ENCODE data around the gene SOWAHA. TPM values are rescaled to one million over a fixed set of nuclear protein-coding genes. Genes with fewer than 3 reads are reported as not detected.
"Not testable (repeated sequence)": the region's sequence is repeated elsewhere in the genome, so short reads cannot be mapped to it uniquely, and the experiment has no call there.

The SOWAHA gene
- polyA plus RNA-seq, 2 of the 4 experiments (the other 2 are of a cell fraction) = 0.06 to 0.10 TPM

- H3K4me1 ChIP-seq = no peaks in the 10 kb centered on the region
- DNase-seq (ENCODE audit: low read depth in 1 of 2, low spot score in 1 of 2) (no peak), ATAC-seq (no peak), FAIRE-seq (no peak)
- WGBS (ENCODE audit: missing lambda C conversion rate) = 89% methylated on average over 2 of the region's 2 CpGs
- no peak for TF ChIP-seq ELK1 (IDR thresholded peaks at IDR 0.05; ENCODE audit: low read depth, low read length)
- no peak for TF ChIP-seq EHF (CRISPR knock-in tag; IDR thresholded peaks at IDR 0.05)
- TF ChIP-seq PHF8 (IDR thresholded peaks at IDR 0.05; ENCODE audit: borderline replicate concordance, low read depth) = no peak
- TF ChIP-seq SREBF2 (IDR thresholded peaks at IDR 0.05) = no peak
- no peak for TF ChIP-seq CBX8 (IDR thresholded peaks at IDR 0.05)
- TF ChIP-seq FOSL2 (IDR thresholded peaks at IDR 0.05) = no peak
- no peak for TF ChIP-seq FOSL2 (CRISPR knock-in tag; IDR thresholded peaks at IDR 0.05)
- TF ChIP-seq EP300 (IDR thresholded peaks at IDR 0.05) = no peak
- no peak for TF ChIP-seq POLR2A (IDR thresholded peaks at IDR 0.05; ENCODE audit: low read length)
- no peak for TF ChIP-seq BHLHE40 (IDR thresholded peaks at IDR 0.05; ENCODE audit: low read depth, low read length)
- no peak for TF ChIP-seq SMC3 (IDR thresholded peaks at IDR 0.05)
- no peak for TF ChIP-seq MAZ (IDR thresholded peaks at IDR 0.05; ENCODE audit: borderline replicate concordance, low read depth, low read length)
- no peak for TF ChIP-seq JUNB (IDR thresholded peaks at IDR 0.05)
- no peak for TF ChIP-seq FOSB (CRISPR knock-in tag; IDR thresholded peaks at IDR 0.05)
- no peak for TF ChIP-seq MAFK (IDR thresholded peaks at IDR 0.05; ENCODE audit: partially characterized antibody)
- no peak for TF ChIP-seq KDM1A (IDR thresholded peaks at IDR 0.05; ENCODE audit: low read depth)
- no peak overlapping the region for H3K4me3 ChIP-seq
- no peak overlapping the region for H3K27ac ChIP-seq
- POLR2A ChIA-PET = no interaction called here
- H3K4me2 ChIP-seq = no peak overlapping the region
- H3K9me3 ChIP-seq = no peaks in the 10 kb centered on the region
- CTCF ChIA-PET = interaction anchor here (0.6 to 2.4 kb wide), 7 partner anchors 12 to 413 kb away, joined by 3 to 8 read pairs (median 3); no protein-coding TSS in a partner anchor
These were observed 13.7 kb upstream of the SOWAHA start for GRCh38 chr5:132799392-132799791.

DNA sequence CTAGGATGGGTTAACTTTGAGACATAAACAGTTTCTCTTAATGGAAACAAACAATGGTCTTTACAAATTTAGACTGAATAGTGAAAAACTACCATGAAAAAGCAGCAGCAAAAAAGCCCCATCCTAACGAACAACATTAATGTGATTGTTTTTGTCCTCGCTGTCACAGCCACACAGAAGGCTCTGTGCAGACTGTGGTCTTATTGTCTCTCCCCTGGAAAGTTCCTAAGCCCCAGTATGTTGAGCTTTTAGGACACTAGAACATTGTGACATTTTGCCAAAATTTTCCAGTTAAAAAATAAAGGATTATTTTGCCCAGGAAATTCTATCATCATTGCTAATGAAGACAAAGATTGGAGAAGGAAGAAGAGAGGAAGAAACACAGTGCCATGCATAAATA is 12.6 kb upstream of the SOWAHA start:
- H3K4me1 ChIP-seq = no peaks in the 10 kb centered on the region
- CTCF ChIA-PET = interaction anchor here (0.7 to 4.2 kb wide), 4 partner anchors 20 to 141 kb away, joined by 3 to 27 read pairs (median 6); no protein-coding TSS in a partner anchor
- H3K4me3 ChIP-seq = no peak overlapping the region
- WGBS (ENCODE audit: missing lambda C conversion rate) = 45% methylated on average over 2 of the region's 2 CpGs
- no peak overlapping the region for H3K27ac ChIP-seq
- TF ChIP-seq JUNB (IDR thresholded peaks at IDR 0.05) (no peak), MYC (IDR thresholded peaks at IDR 0.05; ENCODE audit: borderline replicate concordance, low read length) (no peak), RNF2 (IDR thresholded peaks at IDR 0.05; ENCODE audit: borderline replicate concordance, low read depth) (no peak), MAZ (IDR thresholded peaks at IDR 0.05; ENCODE audit: borderline replicate concordance, low read depth, low read length) (no peak), ELK1 (IDR thresholded peaks at IDR 0.05; ENCODE audit: low read depth, low read length) (no peak), USF2 (IDR thresholded peaks at IDR 0.05) (no peak)
- no peak for ATAC-seq
- FAIRE-seq = no peak
- no peak for DNase-seq (ENCODE audit: low read depth in 1 of 2, low spot score in 1 of 2)
- H3K4me2 ChIP-seq = no peak overlapping the region
- H3K9me3 ChIP-seq = no peaks in the 10 kb centered on the region
- POLR2A ChIA-PET = no interaction called here

DNA sequence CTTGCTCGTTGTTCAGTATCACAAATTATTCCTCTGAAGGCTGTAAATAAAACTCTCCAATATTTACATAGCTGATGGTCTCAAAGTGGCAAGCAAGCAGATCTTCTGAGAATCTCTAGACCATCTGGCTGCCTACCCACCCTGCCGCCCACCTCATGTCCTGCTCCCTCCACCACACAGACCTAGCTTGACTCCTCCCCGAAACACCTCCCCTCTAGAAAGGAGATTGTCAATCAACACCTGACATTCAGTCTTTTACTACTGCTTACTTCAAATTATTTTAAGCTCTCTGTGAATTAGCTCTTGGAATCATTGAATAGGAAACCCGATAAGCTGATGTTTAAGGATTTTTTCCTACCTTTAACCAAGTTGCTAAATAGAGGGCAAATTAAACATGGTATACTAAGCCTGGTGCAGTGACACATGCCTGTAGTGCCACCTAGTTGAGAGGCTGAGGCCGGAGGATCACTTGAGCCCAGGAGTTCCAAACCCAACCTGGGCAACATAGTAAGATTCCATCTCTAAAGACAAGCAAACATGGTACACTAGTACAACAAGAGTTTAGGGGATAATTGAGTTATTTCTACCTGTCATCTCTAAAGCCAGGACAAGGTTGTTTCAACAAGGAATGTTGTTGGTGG is 10.9 kb upstream of the SOWAHA start:
- no peak for FAIRE-seq
- peaks cover 3% of the 10 kb centered on the region; the same call in 1 of the 3 replicates for H3K4me1 ChIP-seq
- no peak for DNase-seq (ENCODE audit: low read depth in 1 of 2, low spot score in 1 of 2)
- no peak overlapping the region for H3K4me3 ChIP-seq
- no peak overlapping the region for H3K27ac ChIP-seq
- peak in 1 of 2 experiments; percentile 40; a peak in 1 of 6 replicates for ATAC-seq
- TF ChIP-seq JUN (IDR thresholded peaks at IDR 0.05) (no peak), HOXA7 (CRISPR knock-in tag; IDR thresholded peaks at IDR 0.05) (no peak), RAD21 (conservative IDR thresholded peaks at IDR 0.05 in 1 of 2, IDR thresholded peaks at IDR 0.05 in 1 of 2) (peak in 1 of 2 experiments; percentile 26; a peak in 2 of 5 replicates)
- CTCF ChIA-PET = interaction anchor here (0.7 to 4.2 kb wide), 13 partner anchors 9 to 416 kb away, joined by 3 to 27 read pairs (median 3); no protein-coding TSS in a partner anchor
- H3K9me3 ChIP-seq = no peaks in the 10 kb centered on the region
- 42% methylated on average over 5 of the region's 5 CpGs for WGBS (ENCODE audit: missing lambda C conversion rate)
- no peak overlapping the region for H3K4me2 ChIP-seq
- POLR2A ChIA-PET = no interaction called here

- H3K4me2 ChIP-seq; H3K4me3 ChIP-seq; H3K4me1 ChIP-seq; H3K9me3 ChIP-seq; FAIRE-seq; POLR2A ChIA-PET; H3K27ac ChIP-seq; ATAC-seq; DNase-seq (ENCODE audit: low read depth in 1 of 2, low spot score in 1 of 2): not testable (repeated sequence)
- WGBS (ENCODE audit: missing lambda C conversion rate) = 30% methylated on average over 5 of the region's 5 CpGs
- CTCF ChIA-PET = interaction anchor here (1.2 to 4.2 kb wide), 6 partner anchors 9 to 416 kb away, joined by 3 to 27 read pairs (median 7); no protein-coding TSS in a partner anchor
These were observed 10.4 kb upstream of the SOWAHA start for GRCh38 chr5:132802685-132803066.

DNA sequence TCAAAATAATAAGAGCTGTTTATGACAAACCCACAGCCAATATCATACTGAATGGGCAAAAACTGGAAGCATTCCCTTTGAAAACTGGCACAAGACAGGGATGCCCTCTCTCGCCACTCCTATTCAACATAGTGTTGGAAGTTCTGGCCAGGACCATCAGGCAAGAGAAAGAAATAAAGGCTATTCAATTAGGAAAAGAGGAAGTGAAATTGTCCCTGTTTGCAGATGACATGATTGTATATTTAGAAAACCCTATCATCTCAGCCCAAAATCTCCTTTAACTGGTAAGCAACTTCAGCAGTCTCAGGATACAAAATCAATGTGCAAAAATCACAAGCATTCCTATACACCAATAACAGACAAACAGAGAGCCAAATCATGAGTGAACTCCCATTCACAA is 8.9 kb upstream of the SOWAHA start:
- DNase-seq (ENCODE audit: low read depth in 1 of 2, low spot score in 1 of 2); H3K4me3 ChIP-seq; H3K27ac ChIP-seq; POLR2A ChIA-PET; H3K4me1 ChIP-seq; H3K4me2 ChIP-seq; H3K9me3 ChIP-seq; FAIRE-seq; ATAC-seq: not testable (repeated sequence)
- CTCF ChIA-PET = interaction anchor here (1.1 to 4.2 kb wide), 3 partner anchors 16 to 418 kb away, joined by 3 to 27 read pairs (median 3); no protein-coding TSS in a partner anchor
- 89% methylated on average over 1 of the region's 1 CpG for WGBS (ENCODE audit: missing lambda C conversion rate)

GRCh38 chr5:132805872-132806271 is 7.2 kb upstream of the SOWAHA start:
- H3K27ac ChIP-seq; POLR2A ChIA-PET; H3K4me3 ChIP-seq; FAIRE-seq; ATAC-seq; H3K9me3 ChIP-seq; H3K4me2 ChIP-seq; H3K4me1 ChIP-seq; DNase-seq (ENCODE audit: low read depth in 1 of 2, low spot score in 1 of 2): not testable (repeated sequence)
- CTCF ChIA-PET = interaction anchor here (0.6 to 6.3 kb wide), 2 partner anchors 14 to 18 kb away, joined by 3 to 87 read pairs; no protein-coding TSS in a partner anchor
- 44% methylated on average over 6 of the region's 6 CpGs for WGBS (ENCODE audit: missing lambda C conversion rate)
